ENCODE results near the gene C2CD2.
A peak's percentile ranks its signal among the peaks of the same experiment; 100 is the strongest.
"Not testable (repeated sequence)": the region's sequence is repeated elsewhere in the genome, so short reads cannot be mapped to it uniquely, and the experiment has no call there.

C2CD2 gene

DNA sequence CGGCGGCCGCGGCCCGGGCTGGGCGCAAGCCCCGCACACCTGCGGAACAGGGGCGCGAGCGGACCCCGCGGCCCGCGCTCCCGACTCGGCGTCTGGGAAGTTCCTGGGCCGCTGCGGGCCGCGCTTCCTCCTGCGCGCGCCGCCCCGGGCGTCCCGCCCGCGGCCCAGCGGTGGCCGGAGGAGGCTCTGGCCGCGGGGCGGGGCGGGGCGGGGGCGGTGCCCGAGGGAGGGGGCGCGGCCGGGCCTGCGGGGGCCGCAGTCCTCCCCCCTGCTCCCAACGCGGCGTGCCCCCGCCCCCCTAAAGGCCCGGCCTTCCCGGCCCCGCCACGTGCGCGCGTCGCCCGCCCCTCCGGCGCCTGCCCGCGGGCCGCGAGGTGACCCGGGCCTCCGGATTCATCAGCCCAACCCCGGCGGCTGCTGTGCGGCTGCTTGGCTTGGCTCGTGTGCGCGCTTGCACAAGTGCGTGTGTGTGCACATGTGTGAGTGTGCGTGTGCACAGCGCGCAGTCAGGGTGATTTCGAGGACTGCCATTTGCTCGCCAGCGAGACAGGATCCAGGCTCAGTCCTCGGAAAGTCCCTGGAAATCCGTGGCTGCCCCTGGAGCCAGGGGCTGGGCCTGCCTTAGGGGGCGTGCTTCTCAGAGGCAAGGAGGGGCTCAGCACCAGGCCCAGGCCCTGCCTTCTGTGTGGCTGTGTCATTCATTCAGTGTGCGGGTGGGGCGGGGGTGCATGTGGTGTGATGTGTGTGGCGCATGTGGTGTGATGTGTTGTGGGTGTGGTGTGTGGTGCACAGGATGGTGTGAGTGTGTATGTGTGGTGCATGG lies at the start of gene C2CD2:
C2CD2 (minus strand) TSS at position 188 of the 823 bp plus-strand sequence. CDS start 370 bp downstream, outside the sequence.
- peak; percentile 68 for DNase-seq

- no peak for DNase-seq
Measured at GRCh38 chr21:42003051-42003461, 49.2 kb upstream of the C2CD2 start.

- peak; percentile 70 for DNase-seq
Measured at GRCh38 chr21:42002421-42002958, 48.7 kb upstream of the C2CD2 start.

- DNase-seq, result no peak
Measured at GRCh38 chr21:42001781-42002180, 48.0 kb upstream of the C2CD2 start.

GRCh38 chr21:42000908-42001307 lies 47.1 kb upstream of the C2CD2 start:
- no peak for DNase-seq

DNA sequence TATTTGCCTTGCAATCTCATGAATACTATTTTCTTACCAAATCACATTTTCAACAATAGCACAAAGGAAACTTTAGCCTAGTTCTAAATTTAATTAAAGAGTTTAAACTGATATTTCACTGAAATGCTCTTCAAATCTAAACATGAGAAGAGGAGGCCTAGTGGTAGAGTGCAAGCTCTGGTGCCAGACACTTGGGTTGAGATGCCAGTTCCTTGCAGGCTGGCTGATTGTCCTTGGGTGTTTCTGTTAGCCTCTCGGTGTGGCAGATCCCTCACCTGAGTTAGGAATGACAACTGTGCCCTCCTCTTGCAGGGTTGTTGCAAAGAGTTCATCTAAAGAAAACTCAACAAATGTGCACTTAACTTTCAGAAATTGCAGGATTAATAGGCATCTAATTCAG lies 43.8 kb upstream of the C2CD2 start:
- no peak for DNase-seq

- no peak for DNase-seq
Measured at GRCh38 chr21:41995577-41995976, 41.8 kb upstream of the C2CD2 start.

GRCh38 chr21:41994613-41995012 lies 40.8 kb upstream of the C2CD2 start:
- DNase-seq, result not testable (repeated sequence)

DNA sequence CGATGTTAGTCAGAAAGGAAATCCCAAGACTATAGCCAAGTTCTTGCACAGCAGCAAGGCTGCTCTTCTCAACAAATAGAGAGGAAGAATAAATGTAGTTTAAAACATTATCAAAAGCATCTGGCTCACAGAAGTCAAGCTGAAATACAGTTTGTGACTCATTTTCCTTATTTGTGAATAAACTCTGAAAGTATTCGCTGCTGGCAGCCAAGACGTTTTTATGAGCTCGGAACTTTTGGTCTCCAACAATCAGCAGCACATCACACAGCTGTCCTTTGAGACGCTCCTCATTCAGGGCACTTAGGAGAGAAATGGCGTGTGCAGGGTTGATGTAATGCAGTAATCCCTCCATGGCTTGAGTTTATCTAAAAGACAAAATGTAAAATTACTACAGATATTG lies 39.9 kb upstream of the C2CD2 start:
- DNase-seq, result no peak

- no peak for DNase-seq
Measured at GRCh38 chr21:41992576-41992975, 38.8 kb upstream of the C2CD2 start.

- peak; percentile 28 for DNase-seq
Measured at GRCh38 chr21:41991659-41992058, 37.8 kb upstream of the C2CD2 start.

- DNase-seq, result no peak
Measured at GRCh38 chr21:41989698-41990097, 35.9 kb upstream of the C2CD2 start.

DNA sequence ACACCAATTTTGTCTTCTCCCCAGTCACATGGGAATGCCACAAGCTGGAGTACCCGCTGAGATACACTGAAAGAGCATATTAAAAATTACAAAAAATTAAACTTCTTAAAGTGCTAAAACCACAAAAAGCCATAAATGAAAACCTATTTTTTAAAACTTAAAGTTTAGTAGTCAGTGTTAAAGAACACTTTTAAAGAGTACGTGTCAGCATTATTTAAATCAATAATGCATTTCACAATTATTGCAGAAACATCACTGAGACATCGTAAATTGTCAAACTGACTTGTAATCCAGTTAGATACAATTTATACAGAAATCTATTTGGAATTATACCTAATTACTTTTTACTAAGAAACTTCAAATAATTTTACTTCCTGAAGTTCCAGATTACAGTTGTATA lies 33.5 kb upstream of the C2CD2 start:
- no peak for DNase-seq

- no peak for DNase-seq
Measured at GRCh38 chr21:41985662-41986416, 32.0 kb upstream of the C2CD2 start.

DNA sequence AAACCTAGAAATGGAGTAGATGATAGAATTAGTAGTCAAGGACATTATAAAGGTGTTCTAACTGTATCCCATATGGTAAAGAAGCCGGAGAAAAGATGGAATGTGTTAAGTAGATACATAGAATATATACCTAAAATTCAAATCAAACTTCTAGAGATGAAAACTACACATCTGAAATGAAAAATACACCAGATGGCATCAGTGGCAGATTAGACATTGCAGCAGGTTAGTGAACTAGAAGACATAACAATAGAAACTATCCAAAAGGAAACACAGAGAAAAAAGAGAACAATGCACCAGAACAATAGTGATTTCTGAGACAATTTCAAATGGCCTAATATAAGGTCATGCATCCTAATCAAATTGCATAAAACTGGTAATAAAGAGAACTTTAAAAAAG lies 29.4 kb upstream of the C2CD2 start:
- DNase-seq, result no peak

GRCh38 chr21:41980561-41980960 lies 26.7 kb upstream of the C2CD2 start:
- DNase-seq, result no peak

GRCh38 chr21:41979751-41980369 lies 26.0 kb upstream of the C2CD2 start:
- peak; percentile 35 for DNase-seq

DNA sequence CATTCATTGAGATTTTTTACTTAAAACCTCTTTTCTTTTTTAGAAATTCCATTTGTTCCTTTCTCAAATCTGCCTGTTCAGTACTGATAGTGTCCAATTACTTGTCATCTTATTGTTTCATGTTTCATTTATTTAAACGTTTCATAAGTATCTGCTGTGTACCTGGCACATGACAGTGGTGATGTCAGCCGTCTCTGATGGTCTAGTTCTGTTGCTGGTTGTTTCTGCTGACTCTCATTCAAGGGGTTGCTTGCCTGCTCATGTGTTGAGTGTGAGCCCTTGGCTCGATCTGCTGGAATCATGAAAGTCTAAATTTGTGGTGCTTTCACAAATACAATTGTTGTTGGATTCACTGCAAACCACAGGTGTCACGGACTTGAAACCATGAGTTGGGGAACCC lies 25.5 kb upstream of the C2CD2 start:
- DNase-seq, result peak; percentile 21

- DNase-seq, result peak; percentile 24
Measured at GRCh38 chr21:41977034-41977950, 23.5 kb upstream of the C2CD2 start.

DNA sequence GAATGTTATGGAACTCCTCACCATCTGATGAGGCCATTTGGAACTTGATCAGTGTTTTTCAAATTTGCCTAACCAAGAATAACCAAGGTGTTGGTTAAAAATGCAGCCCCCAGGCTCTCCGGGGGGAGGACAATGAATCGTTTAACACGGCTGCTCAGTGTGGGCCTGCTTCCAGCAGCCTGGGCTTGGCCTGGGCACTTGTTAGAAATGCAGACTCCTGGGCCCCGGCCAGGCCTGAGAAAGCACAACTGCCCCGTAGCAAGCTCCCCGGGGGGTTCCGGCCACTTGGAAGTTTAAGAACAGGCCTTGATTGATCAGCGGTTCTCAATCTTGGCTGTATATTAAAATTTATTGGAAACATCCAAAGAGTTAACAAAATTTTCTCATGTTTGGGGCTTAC lies 22.8 kb upstream of the C2CD2 start:
- DNase-seq, result peak; percentile 13

DNA sequence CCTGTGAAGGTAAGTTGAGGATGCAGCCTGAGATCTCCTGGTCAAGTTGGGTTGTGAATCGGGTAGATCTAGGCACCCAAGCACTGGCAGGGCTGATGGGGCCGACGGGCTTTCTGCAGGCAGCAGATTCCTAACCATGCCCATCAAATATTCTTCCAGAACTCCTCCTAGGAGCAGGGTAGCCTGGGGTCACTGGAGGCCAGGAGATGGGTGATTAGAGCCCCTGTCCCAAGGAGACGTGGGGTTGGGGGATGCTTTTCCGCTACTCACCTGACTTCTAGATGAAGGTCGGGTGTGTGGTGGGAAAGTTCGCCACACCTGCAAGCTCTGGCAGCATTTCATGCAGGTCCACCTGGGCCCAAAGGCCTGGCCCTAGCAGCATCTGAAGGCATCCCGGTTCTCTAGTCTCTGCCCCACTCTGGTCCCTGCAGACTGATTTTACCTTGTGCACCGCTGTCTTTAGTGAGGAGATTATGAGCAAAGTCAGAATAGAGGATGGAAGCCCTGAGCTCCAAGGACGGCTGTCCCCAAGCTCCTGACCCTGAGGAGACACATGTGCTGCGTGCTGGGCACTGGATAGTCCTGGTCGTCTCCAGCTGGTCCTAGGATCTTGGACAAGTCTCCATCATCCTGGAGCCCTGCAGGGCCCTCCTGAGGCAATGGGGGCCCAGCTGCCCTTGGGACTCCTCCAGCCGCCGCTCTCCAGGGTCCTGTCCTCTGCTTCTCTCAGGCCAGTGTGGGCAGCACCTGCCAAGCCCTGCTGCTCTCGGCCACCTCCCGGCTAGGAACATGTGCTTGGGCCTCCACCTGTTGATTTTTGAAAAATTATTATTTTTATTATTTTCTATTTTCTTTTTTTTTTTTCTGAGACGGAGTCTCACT lies 21.8 kb upstream of the C2CD2 start:
- peak; percentile 45 for DNase-seq
